Limb (tissue), 2 donors: ENCODE data around the gene EEF1A2.

Experiments used
- DNase-seq, 2 donors: peaks; one replicate each; pipeline ENCODE4 v3.0.0-alpha.2; 2016; ENCODE audit errors: extremely low spot score in 2 of 2

EEF1A2 gene

DNA sequence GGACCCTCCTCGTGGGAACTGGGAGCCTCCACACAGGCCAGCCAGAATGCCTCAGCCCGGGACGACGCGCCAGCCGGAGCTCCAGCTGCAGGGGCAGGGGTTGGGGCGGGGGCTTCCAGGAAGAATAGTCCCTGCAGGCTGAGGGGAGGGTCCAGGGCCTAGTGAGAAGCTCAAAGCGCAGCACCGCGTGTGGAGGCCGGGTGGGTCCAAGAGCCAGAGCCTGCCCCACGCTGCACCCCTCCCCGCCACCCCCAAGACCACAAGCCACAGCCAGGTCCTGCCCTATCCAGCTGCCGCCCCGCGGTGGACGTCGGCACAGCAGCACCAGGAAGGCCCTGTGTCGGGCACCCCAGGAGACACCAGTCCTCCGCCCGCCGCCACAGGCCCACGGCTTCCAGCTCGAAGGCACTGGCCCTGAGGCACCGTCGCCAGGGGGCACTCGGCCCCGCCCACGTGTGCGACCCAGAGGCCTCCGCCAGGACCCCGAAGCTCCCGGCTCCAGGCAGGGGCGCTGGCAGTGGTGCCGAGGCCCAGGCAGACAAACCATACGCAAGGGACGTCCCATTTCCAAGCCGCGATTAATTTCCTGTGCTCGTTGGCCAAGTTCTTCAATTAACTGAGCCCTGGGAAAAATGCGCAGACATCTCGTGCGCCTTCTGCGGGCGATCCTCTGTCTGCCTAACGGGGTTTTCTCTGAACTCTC is 45.9 kb downstream of the EEF1A2 start:
- DNase-seq: peak in 1 of 2 donors; percentile 56

DNA sequence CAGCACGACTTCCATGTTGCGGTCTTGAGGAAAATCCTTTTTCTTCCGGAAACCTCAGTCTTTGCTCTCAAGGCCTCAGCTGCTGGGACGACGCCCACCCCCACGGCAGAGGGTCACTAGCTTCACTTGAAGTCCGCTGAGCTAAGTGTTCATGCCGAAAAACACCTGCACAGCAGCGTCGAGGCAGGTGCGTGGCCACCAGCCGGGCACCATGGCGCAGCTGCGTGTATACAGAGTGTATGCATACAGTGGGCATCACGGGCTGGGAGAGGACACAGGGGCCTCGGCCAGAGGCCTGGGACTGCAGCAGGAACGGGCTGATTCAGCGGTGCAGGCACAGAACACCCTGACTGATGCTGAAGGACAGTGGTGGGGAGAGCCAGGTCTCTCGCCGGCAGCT is 46.5 kb downstream of the EEF1A2 start:
- DNase-seq: no peak

DNA sequence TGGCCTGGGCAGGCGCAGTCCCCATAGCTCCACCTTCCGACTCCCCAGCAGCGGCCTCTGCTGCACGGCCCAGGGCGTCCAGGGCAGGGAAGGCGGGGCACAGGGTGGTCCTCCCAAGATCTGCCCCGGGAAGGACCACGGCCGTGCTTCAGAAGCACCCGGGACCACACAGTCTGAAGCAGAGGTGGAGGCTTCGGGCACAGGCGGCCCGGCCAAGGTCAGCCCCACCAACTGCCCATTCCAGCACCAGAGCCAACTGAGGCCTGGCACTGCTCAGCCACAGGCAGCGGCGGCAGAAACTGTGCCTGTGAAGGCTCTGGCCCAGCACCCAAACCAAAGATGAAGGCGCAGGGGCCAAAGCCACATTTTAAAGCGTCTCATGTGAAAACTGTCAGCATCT is 47.1 kb downstream of the EEF1A2 start:
- DNase-seq: no peak

DNA sequence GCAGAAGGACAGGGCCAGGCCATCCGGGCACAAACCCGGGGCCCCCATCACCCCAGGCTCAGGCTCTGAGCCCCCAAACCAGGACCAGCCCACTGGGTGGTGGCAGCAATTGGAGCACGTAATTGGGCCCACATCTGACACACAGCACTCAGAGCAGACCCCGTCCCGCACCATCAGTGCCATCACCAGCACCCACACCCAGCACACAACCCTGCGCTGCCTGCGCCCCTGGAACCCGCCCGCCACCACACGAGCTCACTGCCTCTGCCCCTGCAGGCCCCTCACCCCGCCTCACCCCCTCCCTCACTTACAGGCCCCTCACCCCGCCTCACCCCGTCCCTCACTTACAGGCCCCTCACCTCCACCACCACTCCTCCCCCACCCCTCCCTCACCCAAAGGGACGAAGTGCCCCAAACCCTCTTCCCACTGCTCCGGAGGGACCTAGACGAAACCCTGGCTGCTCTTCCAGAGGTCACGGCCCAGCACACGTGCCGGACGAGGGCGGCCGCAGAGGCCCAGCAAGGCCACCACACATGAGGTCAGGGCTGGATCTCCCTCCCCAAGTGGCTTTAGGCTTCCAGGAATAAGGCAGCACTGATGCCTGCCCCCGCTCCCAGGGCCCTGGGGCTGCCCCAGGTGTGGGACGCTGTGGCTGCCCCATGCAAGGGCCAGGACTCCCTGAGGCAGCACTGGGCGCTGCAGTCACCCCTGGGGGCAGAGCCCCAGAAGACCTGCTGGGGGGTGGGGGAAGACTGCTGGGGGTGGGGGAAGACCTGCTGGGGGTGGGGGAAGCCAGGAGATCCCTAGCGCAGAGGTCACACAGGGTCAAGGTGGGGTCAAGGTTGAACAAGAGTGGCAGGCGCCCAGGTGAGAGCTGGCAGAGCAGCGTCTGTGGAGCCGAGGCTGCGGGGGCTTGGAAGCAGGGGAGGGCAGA is 48.8 kb downstream of the EEF1A2 start:
- no peak for DNase-seq

DNA sequence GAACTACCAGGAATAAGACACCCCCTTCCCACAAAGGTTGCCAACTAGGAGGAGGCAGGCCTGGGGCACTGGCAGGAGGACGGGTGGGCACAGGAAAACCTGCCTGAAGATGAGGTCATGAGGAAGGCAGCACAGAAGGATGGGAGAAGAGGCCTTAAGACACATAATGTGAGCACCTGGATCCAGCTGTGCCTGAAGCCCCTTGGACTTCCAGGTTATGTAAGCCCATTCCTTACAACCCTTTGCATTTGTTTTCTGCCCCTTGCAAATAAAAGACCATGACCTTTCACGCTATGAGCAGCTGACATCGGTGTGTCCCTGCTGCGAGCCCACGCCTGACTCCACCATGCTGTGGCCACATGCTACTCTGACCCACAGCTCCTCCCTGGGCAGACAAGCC is 49.9 kb downstream of the EEF1A2 start:
- no peak for DNase-seq

DNA sequence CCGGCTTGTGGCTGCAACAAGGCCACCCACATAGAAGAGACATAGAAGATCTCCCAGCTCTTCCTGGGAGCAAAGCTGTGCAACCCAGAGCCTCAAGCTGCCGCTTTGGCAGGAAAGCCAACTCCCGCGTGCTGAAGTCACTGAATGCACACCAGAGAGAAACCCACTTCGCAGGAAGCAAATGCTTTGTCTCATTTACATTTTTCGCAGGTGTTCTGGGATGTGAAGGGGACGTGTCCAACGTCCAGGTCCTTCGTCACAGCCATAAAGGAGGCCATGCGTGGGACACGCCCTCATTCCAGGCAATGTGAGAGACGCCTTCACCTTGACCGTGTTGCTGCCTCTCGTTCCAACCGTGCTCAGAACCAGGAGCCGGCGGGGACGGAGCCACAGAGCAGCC is 50.9 kb downstream of the EEF1A2 start:
- no peak for DNase-seq

DNA sequence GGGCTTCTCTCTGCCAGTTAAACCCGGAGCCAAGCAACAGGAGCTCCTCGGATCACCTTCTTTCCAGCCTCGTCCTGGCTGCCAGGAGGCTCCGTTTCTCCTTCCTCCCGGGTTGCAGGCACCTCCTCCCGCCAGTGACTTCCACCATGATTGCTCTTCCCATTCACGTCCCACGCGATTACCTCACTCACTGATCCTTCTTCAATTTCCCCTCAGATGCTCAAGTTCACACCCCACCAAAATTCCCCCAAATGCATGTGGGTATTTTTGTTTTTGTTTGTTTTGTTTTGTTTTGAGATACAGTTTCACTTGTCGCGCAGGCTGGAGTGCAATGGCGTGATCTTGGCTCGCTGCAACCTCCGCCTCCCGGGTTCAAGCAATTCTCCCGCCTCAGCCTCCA is 51.6 kb downstream of the EEF1A2 start:
- no peak for DNase-seq

DNA sequence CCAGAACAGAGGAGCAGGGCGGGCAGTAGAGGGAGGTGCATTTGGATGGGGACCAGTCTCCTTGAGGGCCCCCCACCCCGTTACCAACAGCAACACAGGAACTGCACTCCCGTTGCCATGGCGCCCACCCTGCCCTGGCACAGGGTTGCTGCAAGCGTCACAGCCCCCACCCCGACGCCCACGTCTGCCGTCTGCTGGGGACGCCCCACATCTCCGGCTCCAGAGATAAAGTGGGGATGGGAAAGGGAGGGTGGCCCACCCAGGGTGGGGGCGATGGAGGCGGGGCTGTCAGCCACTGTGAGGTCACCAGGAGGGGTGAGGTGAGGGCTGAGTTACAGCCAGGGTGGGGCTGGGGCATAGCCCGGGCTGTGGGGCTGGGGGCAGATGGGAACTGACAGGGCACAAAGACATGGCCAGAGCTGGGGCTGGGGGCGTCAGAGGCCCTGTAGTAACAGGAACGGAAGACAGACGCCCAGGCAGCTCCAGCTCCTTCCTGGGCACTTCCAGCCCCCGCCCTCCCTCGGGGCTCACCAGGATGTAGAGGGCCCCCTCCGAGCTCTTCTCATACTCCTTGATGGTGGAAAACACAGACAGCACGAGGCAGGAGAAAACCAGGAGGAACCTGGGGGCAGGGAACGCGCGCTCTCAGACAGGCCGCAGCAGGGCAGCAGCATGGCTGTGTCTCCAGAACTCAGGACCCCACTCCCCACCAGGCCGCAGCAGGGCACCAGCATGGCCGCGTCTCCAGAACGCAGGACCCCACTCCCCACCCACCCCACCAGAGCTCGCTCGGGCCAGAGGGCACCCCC is 52.5 kb downstream of the EEF1A2 start:
- DNase-seq: peak in 1 of 2 donors; percentile 72

DNA sequence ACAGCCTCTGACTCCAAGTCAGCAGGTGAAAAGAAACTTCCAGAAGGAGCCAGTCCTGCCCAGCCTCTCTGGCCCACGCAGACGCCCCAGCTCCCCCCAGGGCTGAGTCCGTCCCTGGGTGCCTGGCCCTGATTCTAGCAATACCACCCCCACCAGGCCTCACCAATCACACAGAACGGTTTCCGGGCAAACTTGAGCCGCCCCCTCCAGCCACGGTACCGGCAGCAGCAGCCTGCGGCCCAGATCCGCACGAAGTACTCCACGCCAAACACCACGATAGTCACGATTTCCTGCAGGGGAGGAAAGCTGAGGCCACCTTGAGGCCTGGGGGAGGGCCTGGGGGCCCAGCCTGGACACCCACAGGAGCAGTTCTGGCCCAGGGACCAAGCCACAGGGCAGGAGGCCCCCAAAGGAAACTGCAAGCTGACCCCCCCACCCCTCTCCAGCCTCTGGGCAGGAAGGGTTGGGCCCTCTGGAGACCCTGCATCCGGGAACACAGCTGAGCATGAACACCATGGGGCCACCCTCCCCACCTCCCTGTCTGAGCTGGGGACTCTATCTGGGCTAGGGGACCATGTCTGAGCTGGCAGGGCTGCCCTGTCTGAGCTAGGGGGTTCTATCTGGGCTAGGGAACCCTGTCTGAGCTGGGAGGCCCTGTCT is 53.7 kb downstream of the EEF1A2 start:
- no peak for DNase-seq

DNA sequence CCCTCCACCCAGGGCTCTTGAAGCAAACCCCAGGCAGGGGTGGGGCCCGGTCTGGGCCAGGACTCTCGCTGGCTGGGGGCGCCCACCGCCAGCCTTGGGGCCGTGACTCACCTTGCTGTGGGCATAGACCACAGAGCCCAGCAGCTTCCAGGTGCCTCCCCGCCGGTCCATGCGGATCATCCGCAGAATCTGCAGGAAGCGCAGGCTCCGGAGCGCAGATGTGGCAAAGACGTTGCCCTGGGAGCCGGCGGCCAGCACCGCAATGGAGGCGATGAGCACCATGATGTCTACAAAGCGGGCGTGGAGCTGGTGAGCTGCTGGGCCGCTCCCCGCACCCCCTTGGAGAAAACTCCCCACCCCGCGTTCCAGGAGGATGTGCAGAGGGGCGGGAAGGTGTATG is 54.3 kb downstream of the EEF1A2 start:
- DNase-seq: no peak

DNA sequence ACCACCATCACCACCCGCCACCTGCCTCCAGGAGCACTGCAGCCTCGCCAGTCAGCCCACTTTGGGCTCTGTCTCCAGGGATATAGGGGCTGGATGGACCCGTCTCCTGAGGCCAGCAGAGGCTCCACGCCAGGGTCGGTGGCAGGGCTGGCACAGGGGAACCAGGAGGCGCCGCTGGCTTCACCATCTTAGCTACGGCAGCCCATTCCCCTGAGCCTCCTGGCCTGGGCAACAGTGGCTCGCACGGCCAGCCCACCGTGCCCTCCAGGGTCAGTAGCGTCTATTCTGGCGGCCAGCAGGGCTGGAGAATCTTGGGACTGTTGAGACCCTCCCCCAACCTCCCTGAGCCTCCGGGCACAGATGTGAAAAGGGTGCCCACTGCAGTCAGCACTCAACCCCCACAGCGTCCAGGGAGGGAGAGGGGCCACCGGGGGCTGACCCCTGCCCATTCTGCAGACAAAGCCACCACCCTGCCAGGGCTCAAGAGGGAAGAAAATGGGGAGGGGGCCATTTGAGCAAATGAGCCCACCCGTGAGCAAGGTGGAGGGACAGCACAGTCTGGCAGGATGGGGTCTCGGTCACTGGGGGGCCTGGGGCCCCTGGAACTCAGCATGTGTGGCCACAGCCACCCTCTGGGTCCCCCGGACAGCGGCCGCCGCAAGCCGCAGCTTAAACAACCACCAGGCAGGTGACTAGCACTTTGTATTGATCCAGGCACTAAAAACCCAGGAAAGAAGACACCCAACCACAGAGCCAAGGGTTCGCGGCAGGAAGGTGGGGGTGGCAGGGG is 55.1 kb downstream of the EEF1A2 start:
- DNase-seq: no peak

DNA sequence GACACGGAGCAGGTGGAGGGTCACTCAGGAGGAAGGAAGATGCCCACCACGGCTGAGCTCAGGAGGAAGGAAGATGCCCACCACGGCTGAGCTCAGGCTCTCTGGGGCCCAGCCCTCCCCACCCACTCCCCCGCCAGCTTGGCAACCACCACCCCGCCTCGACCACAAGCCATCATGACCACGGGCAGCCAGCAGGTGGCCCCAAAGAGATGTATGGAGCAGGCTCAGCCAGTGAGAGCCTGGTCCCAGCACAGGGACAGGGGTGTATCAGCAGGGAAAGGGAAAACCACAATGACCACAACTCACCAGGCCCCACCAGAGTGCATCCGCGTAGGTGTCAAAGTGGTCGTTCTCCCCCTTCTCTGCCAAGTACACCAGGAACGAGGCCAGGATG is 56.8 kb downstream of the EEF1A2 start:
- peak in 1 of 2 donors; percentile 64 for DNase-seq

DNA sequence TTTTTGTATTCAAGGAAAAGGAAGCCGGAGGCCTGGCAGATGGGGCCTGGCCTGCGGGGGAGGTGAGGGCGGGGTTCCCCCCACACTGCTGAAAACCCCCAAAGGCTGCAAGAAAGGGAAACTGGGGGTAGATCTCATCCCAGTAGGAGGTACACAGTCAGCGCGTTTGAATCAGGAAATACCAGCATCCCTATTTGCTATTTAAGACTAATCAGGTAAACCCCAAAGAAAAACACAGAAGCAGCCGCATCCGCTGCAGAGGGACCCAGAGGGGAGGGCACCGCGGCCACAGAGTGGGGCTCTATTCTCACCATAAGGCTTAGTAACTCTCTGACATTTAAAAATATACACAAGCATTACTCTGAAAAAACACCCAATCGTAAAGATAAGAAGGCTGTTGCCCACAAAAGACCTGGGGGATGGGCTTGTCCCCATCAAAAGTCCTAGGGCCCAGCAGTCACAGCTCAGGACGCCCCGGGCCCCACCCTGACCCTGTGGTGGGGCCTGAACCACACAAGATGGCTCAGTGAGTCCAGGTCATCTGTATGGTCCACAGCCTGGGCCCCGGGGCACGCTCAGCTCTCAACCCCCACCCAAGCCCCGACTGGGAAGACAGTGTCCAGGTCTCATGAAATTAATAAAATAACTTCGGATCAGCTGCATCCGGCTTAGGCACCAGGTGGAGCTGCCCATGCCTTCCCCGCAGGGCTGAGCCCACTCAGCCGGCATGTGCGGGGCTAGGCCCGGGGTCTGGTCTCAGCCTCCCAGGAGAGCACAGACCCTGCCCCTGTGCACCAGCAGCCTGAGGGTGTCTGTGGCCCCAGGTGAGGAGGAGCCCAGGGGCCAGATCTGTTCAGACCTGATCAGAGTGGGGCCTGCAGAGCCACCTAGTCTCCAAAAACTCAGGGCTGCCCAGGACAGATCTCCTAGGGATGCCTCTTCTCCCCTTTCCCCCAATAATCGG is 57.5 kb downstream of the EEF1A2 start:
- no peak for DNase-seq

DNA sequence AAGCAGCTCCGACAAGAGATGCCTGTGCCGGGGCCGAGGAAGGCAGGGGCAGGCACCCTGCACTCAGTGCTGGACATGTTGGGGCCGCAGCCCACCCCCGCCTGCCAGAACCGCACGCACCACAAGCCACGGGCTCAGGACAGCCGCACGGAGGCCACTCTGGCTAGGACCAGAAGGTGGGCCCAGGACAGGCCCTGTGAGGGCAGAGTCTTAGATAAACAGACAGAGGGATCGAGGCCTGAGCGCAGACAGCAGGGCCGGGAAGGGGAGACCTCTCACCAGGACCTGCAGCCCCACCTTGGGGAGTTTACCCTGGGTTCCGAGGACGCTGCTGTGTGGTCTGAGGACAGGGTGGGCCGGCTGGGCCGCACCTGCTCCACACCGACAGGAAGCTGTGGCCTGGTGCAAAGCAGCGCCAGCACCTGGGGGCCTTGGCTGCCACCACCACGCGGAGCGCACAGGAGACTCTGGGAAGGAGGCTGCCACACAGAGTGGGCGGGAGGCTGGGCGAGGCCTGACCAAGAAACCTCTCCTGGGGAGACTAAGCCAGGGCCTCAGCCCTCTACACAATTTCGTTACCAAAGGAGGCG is 58.4 kb downstream of the EEF1A2 start:
- DNase-seq: no peak

DNA sequence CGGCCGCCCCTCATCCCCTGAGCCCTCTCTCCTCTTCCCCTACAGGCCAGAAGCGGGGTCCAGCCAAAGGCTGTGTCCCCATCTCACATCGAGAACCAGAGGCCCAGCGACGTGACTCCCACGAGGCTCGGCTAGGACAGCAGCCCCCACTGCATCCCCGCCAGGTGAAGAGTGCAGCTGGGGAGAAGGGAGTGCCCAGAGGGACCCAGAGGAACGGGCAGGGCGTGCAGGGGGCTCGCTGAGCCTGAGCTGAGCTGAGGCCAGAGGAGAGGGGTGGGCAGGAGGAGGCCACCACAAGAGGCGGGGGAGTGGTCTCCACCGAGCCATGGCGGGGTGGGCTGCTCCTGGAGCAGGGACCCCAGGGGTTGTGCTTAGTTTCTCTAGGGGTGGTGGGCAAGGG is 59.0 kb downstream of the EEF1A2 start:
- no peak for DNase-seq

DNA sequence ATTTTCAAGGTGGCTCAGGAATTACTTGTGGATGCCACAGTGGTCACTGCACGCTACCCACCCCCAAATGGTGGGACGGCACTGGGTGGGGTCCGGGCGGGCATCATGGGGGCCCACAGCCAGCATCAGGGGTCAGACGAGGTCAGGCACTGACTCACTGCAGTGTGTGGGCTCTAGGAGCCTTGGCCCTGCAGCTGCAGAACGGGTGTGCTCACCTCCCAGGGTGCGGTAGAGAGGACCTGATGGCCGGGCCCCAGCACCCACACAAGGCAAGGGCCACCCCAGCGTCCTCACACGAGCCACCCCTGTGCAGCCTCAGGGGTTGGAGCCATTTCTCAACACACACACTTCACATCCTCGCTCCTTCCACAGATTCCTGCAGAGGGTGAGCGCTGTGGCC is 60.8 kb downstream of the EEF1A2 start:
- no peak for DNase-seq
